Calu3 (cell line): Measurements from ENCODE around the gene MACROD2. TPM values are rescaled to one million over a fixed set of nuclear protein-coding genes. Genes with fewer than 3 reads are reported as not detected.

Experiments
- BruUV-seq: library from RNA; stranded (reverse); fragments of 400-500 nt; replicated peaks from 2 replicates; lab custom pipeline; 2021; lab: Mats Ljungman, UMichigan
- CTCF ChIA-PET: fragments of 300-600 bp; sonication (Branson Sonifier 250); formaldehyde crosslinking; loops from one replicate; lab custom pipeline; 2022; ENCODE audit warnings: antibody characterized with exemption; lab: Charles Lee
- DNase-seq: peaks from one replicate; pipeline ENCODE4 v3.0.0; 2022
- H3K27ac Mint-ChIP-seq: one replicate; pipeline ENCODE4 v1.8.0; 2022; ENCODE audit warnings: mixed read lengths; ENCODE audit not compliant: unreplicated experiment
- H3K27me3 Mint-ChIP-seq: one replicate; pipeline ENCODE4 v1.8.0; 2022; ENCODE audit warnings: mixed read lengths; ENCODE audit not compliant: unreplicated experiment
- H3K36me3 Mint-ChIP-seq: one replicate; pipeline ENCODE4 v1.8.0; 2022; ENCODE audit warnings: mild to moderate bottlenecking, moderate library complexity, mixed read lengths; ENCODE audit not compliant: insufficient read depth, unreplicated experiment
- H3K4me1 Mint-ChIP-seq: one replicate; pipeline ENCODE4 v1.8.0; 2022; ENCODE audit warnings: mild to moderate bottlenecking, low read depth, mixed read lengths; ENCODE audit not compliant: unreplicated experiment
- H3K4me3 Mint-ChIP-seq: one replicate; pipeline ENCODE4 v1.8.0; 2022; ENCODE audit warnings: mild to moderate bottlenecking, low read depth, moderate library complexity, mixed read lengths; ENCODE audit not compliant: unreplicated experiment
- H3K9me3 Mint-ChIP-seq: one replicate; pipeline ENCODE4 v1.8.0; 2022; ENCODE audit warnings: low read depth, mixed read lengths; ENCODE audit not compliant: unreplicated experiment
- intact Hi-C: fragments of 100-400 bp; cut with micrococcal nuclease; formaldehyde crosslinking; loops from one replicate; pipeline ENCODE4 v1.10.0; 2022; ENCODE audit not compliant: unreplicated experiment
- total RNA-seq: library from RNA; stranded (reverse); gene quantifications from 2 replicates; pipeline ENCODE4 v1.2.3, GENCODE V29; 2022
- TF ChIP-seq, protein P1 (sequence below): fragments of 200-600 bp; IDR thresholded peaks from one replicate; pipeline ENCODE4 v1.8.0; 2022; ENCODE audit warnings: antibody characterized with exemption; ENCODE audit not compliant: unreplicated experiment

MACROD2 gene
- total RNA-seq, 1 experiment from 2014 or later, result 29.4 TPM

DNA sequence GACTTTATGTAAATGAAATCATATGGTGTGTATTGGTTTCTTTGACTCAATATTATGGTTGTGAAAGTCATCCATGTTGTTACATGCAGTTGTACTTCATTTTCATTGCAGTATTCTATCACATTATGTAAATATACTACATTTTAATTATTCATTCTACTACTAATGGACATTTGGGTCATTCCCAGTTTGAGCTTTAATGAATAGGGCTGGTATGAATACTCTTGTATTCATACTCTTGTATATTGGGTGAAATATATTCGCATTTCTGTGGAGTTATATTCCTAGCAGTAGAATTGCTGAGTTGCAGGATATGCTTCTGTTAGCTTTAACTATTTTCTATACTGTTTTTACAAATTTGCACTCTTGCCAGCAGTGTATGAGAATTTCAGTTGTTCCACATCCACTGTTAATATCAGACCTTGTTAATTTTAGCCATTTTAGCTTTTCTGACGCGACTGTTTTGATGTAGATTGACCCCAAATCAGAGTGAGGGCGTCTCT lies 1633.6 kb downstream of the MACROD2 start:
- TF ChIP-seq, protein P1, sequence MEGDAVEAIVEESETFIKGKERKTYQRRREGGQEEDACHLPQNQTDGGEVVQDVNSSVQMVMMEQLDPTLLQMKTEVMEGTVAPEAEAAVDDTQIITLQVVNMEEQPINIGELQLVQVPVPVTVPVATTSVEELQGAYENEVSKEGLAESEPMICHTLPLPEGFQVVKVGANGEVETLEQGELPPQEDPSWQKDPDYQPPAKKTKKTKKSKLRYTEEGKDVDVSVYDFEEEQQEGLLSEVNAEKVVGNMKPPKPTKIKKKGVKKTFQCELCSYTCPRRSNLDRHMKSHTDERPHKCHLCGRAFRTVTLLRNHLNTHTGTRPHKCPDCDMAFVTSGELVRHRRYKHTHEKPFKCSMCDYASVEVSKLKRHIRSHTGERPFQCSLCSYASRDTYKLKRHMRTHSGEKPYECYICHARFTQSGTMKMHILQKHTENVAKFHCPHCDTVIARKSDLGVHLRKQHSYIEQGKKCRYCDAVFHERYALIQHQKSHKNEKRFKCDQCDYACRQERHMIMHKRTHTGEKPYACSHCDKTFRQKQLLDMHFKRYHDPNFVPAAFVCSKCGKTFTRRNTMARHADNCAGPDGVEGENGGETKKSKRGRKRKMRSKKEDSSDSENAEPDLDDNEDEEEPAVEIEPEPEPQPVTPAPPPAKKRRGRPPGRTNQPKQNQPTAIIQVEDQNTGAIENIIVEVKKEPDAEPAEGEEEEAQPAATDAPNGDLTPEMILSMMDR, result no peak
- H3K27ac Mint-ChIP-seq, result no peak overlapping the region
- no peaks in the 10 kb centered on the region for H3K9me3 Mint-ChIP-seq
- intact Hi-C loops, result no loop called here
- no peaks in the 10 kb centered on the region for H3K36me3 Mint-ChIP-seq
- H3K27me3 Mint-ChIP-seq, result no peaks in the 10 kb centered on the region
- H3K4me1 Mint-ChIP-seq, result no peaks in the 10 kb centered on the region
- BruUV-seq, result no TSS peak
- no peak for DNase-seq
- H3K4me3 Mint-ChIP-seq, result no peak overlapping the region
- CTCF ChIA-PET, result no interaction called here

DNA sequence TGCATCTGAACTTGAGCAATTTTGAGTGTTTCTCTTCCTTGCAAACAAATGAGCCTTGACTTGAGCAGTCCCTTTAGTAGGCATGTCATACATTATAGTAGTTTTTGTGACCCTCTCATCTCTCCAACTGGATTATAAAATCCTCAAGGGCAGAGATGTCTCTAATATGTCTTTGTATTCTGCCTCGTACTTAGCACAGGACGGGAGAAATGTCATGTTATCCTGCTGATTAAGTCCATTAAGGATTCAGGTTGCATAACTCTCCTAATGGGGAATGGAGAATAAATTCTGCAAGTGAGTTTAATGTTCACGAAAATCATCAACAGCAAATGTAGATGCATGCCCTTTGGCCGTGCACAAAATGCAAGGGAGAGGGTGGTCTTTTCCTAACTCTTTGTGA lies 1635.0 kb downstream of the MACROD2 start:
- CTCF ChIA-PET, result no interaction called here
- H3K4me3 Mint-ChIP-seq, result no peak overlapping the region
- no peaks in the 10 kb centered on the region for H3K9me3 Mint-ChIP-seq
- no peak overlapping the region for H3K27ac Mint-ChIP-seq
- no peak for DNase-seq
- no peaks in the 10 kb centered on the region for H3K4me1 Mint-ChIP-seq
- TF ChIP-seq, protein P1, result no peak
- H3K27me3 Mint-ChIP-seq, result no peaks in the 10 kb centered on the region
- H3K36me3 Mint-ChIP-seq, result no peaks in the 10 kb centered on the region
- intact Hi-C loops, result no loop called here
- no TSS peak for BruUV-seq

DNA sequence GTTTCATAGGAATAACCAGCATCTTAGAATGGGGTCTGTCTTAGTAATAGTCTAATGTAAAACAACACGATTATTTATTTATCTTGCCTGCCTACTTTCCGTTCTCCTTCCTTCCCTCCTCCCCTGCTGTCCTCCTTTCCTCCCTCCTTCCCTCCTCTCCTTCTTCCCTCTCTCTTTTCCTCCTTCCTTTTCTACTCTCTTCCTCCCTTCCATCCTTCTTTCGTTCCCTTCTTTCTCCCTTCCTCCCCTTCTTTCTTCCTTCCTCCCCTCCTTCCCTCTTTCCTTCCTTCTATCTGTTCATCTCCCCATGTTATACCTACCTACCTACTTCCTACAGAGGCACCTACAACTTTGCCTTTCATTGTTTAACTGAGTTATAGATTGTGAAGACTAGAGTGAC lies 1637.4 kb downstream of the MACROD2 start:
- no peak overlapping the region for H3K27ac Mint-ChIP-seq
- H3K4me3 Mint-ChIP-seq, result no peak overlapping the region
- DNase-seq, result no peak
- TF ChIP-seq, protein P1, result no peak
- intact Hi-C loops, result no loop called here
- H3K4me1 Mint-ChIP-seq, result no peaks in the 10 kb centered on the region
- H3K9me3 Mint-ChIP-seq, result no peaks in the 10 kb centered on the region
- CTCF ChIA-PET, result no interaction called here
- no TSS peak for BruUV-seq
- no peaks in the 10 kb centered on the region for H3K27me3 Mint-ChIP-seq
- H3K36me3 Mint-ChIP-seq, result no peaks in the 10 kb centered on the region

DNA sequence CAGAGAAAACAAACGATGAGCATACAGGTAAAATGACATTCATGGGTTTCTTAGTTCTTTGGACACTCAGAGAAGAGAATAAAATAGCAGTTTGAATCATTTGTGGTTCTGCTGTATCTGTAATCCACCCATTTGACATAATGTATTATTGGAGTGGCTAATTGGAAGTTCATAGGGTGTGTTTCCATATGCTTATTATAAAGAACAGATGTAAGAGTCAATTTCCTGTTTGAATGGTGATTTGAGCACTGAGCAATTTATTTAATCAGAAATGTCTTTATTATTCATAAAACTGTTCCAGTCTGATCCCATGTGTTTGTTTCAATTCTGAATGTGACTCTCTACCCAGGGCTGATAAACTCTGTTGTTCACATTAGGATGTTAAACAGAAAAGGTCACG lies 1638.8 kb downstream of the MACROD2 start:
- H3K27me3 Mint-ChIP-seq, result peaks cover under 1% of the 10 kb centered on the region
- no TSS peak for BruUV-seq
- no peak overlapping the region for H3K4me3 Mint-ChIP-seq
- intact Hi-C loops, result no loop called here
- TF ChIP-seq, protein P1, result no peak
- CTCF ChIA-PET, result no interaction called here
- no peaks in the 10 kb centered on the region for H3K9me3 Mint-ChIP-seq
- no peak for DNase-seq
- H3K27ac Mint-ChIP-seq, result no peak overlapping the region
- H3K36me3 Mint-ChIP-seq, result no peaks in the 10 kb centered on the region
- H3K4me1 Mint-ChIP-seq, result no peaks in the 10 kb centered on the region
